ENCODE results near the gene DUSP3.

Gene DUSP3

GRCh38 chr17:43820759-43821158 is 42.0 kb upstream of the DUSP3 start:
- no peak for DNase-seq (ENCODE audit: low read depth)
- no peak overlapping the region for H3K4me3 ChIP-seq (ENCODE audit: low read depth, low read length)
- in situ Hi-C loops (cut with HindIII; ENCODE audit: low sequenced_read_pairs), result no loop called here
- TF ChIP-seq CTCF (IDR thresholded peaks at IDR 0.05; ENCODE audit: low read depth, low read length, missing control alignments), result no peak

- in situ Hi-C loops (cut with HindIII; ENCODE audit: low sequenced_read_pairs), result no loop called here
- DNase-seq (ENCODE audit: low read depth), result no peak
- TF ChIP-seq CTCF (IDR thresholded peaks at IDR 0.05; ENCODE audit: low read depth, low read length, missing control alignments), result no peak
- no peak overlapping the region for H3K4me3 ChIP-seq (ENCODE audit: low read depth, low read length)
Measured at GRCh38 chr17:43818966-43819365, 40.2 kb upstream of the DUSP3 start.

- no peak for TF ChIP-seq CTCF (IDR thresholded peaks at IDR 0.05; ENCODE audit: low read depth, low read length, missing control alignments)
- H3K4me3 ChIP-seq (ENCODE audit: low read depth, low read length), result no peak overlapping the region
- DNase-seq (ENCODE audit: low read depth), result no peak
- in situ Hi-C loops (cut with HindIII; ENCODE audit: low sequenced_read_pairs), result no loop called here
Measured at GRCh38 chr17:43817826-43818225, 39.0 kb upstream of the DUSP3 start.

GRCh38 chr17:43816336-43817320 is 37.9 kb upstream of the DUSP3 start:
- DNase-seq (ENCODE audit: low read depth), result no peak
- TF ChIP-seq CTCF (IDR thresholded peaks at IDR 0.05; ENCODE audit: low read depth, low read length, missing control alignments), result no peak
- H3K4me3 ChIP-seq (ENCODE audit: low read depth, low read length), result no peak overlapping the region
- in situ Hi-C loops (cut with HindIII; ENCODE audit: low sequenced_read_pairs), result no loop called here

- TF ChIP-seq CTCF (IDR thresholded peaks at IDR 0.05; ENCODE audit: low read depth, low read length, missing control alignments), result no peak
- in situ Hi-C loops (cut with HindIII; ENCODE audit: low sequenced_read_pairs), result no loop called here
- DNase-seq (ENCODE audit: low read depth), result peak; percentile 32
- no peak overlapping the region for H3K4me3 ChIP-seq (ENCODE audit: low read depth, low read length)
Measured at GRCh38 chr17:43814714-43815113, 35.9 kb upstream of the DUSP3 start.

GRCh38 chr17:43814026-43814425 is 35.2 kb upstream of the DUSP3 start:
- H3K4me3 ChIP-seq (ENCODE audit: low read depth, low read length), result no peak overlapping the region
- in situ Hi-C loops (cut with HindIII; ENCODE audit: low sequenced_read_pairs), result no loop called here
- no peak for DNase-seq (ENCODE audit: low read depth)
- TF ChIP-seq CTCF (IDR thresholded peaks at IDR 0.05; ENCODE audit: low read depth, low read length, missing control alignments), result peak; percentile 23

All from astrocyte of the cerebellum (primary cell).